DND-41 (cell line): Measurements from ENCODE around the gene TTC33.

Source experiments
- ATAC-seq: fragments of 200-7000 bp; cut with Tn5 transposase; 3 replicates; pipeline ENCODE4 v1.9.1; 2021; ENCODE audit warnings: low read depth; ENCODE audit not compliant: insufficient read depth
- DNase-seq: peaks from one replicate; pipeline ENCODE4 v3.0.0-alpha.2; 2020
- H2AFZ ChIP-seq: 2 replicates; pipeline ENCODE4 v1.6.0; 2012; ENCODE audit warnings: low read depth, low read length
- H3K27ac ChIP-seq: 2 replicates; pipeline ENCODE4 v1.5.1; 2012; ENCODE audit warnings: low read length, inconsistent platforms
- H3K27me3 ChIP-seq: fragments of 200-600 bp; sonication (generic); 2 replicates; pipeline ENCODE4 v1.6.0; 2012; ENCODE audit warnings: low read length, mild to moderate bottlenecking, inconsistent platforms; ENCODE audit not compliant: insufficient read depth, poor library complexity
- H3K36me3 ChIP-seq: 2 replicates; pipeline ENCODE4 v1.5.1; 2012; ENCODE audit warnings: low read length, inconsistent platforms; ENCODE audit not compliant: insufficient read depth
- H3K4me1 ChIP-seq: 2 replicates; pipeline ENCODE4 v1.5.1; 2012; ENCODE audit warnings: mild to moderate bottlenecking, low read length; ENCODE audit not compliant: insufficient read depth
- H3K4me2 ChIP-seq: 2 replicates; pipeline ENCODE4 v1.6.0; 2012; ENCODE audit warnings: mild to moderate bottlenecking, moderate library complexity, low read length, inconsistent platforms; ENCODE audit not compliant: insufficient read depth
- H3K4me3 ChIP-seq, 2 experiments: fragments of 200-600 bp in 1 of 2; shearing (Covaris generic) in 1 of 2; 2 replicates each; pipeline ENCODE4 v1.5.1; 2012 to 2016; ENCODE audit warnings: inconsistent platforms in 2 of 2, low read length in 2 of 2, mild to moderate bottlenecking in 2 of 2, low read depth in 1 of 2, moderate library complexity in 1 of 2
- H3K79me2 ChIP-seq: 2 replicates; pipeline ENCODE4 v1.6.0; 2012; ENCODE audit warnings: low read length, inconsistent platforms; ENCODE audit not compliant: insufficient read depth
- H3K9ac ChIP-seq: 2 replicates; pipeline ENCODE4 v1.6.0; 2012; ENCODE audit warnings: low read depth, mild to moderate bottlenecking, inconsistent platforms, low read length, moderate library complexity
- H3K9me3 ChIP-seq: 2 replicates; pipeline ENCODE4 v1.5.1; 2012; ENCODE audit warnings: low read length, moderate library complexity, mild to moderate bottlenecking, inconsistent platforms; ENCODE audit not compliant: insufficient read depth, severe bottlenecking
- H4K20me1 ChIP-seq: 2 replicates; pipeline ENCODE4 v1.6.0; 2012; ENCODE audit warnings: low read length; ENCODE audit not compliant: insufficient read depth
- EZH2 ChIP-seq: IDR thresholded peaks from 3 replicates; pipeline ENCODE4 v1.6.1; 2012; ENCODE audit warnings: borderline replicate concordance, low read depth, mild to moderate bottlenecking, moderate library complexity, low read length, inconsistent platforms; ENCODE audit not compliant: severe bottlenecking
- TF ChIP-seq, protein P1 (sequence below): IDR thresholded peaks from 2 replicates; pipeline ENCODE4 v1.5.1; 2012; ENCODE audit warnings: borderline replicate concordance, low read length, moderate library complexity, mild to moderate bottlenecking; ENCODE audit not compliant: poor library complexity, severe bottlenecking; ENCODE audit errors: extremely low read depth

TTC33 gene

DNA sequence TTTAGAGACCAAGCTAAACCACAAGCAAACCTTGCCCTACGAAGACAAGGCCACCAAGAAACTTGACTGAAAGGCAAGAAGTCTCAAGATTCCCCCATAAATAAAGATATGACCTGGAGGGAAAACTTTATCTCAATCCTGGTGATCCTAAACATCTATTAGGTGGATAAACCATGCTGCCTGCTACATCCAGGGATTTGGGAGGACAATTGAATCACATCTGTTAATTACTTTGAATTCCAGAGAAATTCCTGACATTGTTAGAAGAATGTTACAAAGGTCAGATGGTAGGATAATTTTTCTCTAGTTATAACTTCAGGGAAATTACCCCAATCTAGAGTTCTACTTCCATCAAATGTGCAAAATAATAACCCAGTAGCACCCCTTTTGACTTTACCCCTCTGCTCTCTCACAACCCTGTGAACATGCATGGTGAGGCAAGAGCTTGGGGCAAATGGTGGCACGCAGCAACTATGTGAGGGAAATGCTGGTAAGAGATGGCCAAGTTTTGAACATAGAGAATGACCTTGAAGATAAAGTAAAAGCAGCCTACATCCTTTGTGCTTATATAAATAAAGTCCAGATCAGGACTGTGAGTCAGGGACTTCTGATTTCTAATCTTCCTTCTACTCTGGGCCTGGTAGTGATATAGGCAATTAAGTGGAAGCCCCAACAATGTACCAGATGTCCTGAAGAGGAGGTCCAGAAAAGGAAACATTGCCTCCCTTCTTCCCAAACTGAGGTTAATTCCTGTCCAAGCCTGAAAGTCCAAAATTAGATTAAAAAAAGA is 133.1 kb downstream of the TTC33 start:
- no peaks in the 10 kb centered on the region for H4K20me1 ChIP-seq
- H2AFZ ChIP-seq: no peak overlapping the region
- H3K9ac ChIP-seq: peak overlapping the region; percentile 10; the same call in 1 of the 2 replicates
- no peaks in the 10 kb centered on the region for H3K27me3 ChIP-seq
- no peaks in the 10 kb centered on the region for H3K9me3 ChIP-seq
- peak overlapping the region; percentile 70 for H3K27ac ChIP-seq
- no peaks in the 10 kb centered on the region for H3K36me3 ChIP-seq
- peak overlapping the region; percentile 60; the same call in 1 of the 2 replicates for H3K4me2 ChIP-seq
- TF ChIP-seq EZH2: no peak
- no peak overlapping the region for H3K4me3 ChIP-seq
- no peaks in the 10 kb centered on the region; the same call in 1 of the 2 replicates for H3K79me2 ChIP-seq
- no peak for ATAC-seq
- peaks cover 34% of the 10 kb centered on the region for H3K4me1 ChIP-seq
- DNase-seq: no peak

DNA sequence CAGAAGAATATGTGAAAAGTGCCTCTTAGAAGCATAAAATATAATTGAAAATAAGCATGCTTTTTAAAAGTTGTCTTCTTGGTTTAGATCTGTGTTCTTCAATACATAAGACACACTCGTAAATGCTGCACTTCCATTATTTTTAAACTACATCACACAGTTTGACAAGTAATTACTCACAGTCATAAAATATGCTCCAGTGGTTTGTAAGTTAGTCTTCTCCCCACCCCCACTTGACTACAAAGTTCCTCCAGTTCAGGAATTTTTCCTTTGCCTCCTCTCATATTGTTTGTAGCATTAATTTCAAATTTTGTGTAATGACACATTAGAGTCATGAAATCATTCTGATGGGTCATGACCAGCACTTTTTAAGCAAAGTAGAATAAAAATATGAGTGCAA is 136.3 kb downstream of the TTC33 start:
- no peak overlapping the region for H3K4me2 ChIP-seq
- no peaks in the 10 kb centered on the region for H4K20me1 ChIP-seq
- DNase-seq: no peak
- no peak for TF ChIP-seq EZH2
- TF ChIP-seq, protein P1, sequence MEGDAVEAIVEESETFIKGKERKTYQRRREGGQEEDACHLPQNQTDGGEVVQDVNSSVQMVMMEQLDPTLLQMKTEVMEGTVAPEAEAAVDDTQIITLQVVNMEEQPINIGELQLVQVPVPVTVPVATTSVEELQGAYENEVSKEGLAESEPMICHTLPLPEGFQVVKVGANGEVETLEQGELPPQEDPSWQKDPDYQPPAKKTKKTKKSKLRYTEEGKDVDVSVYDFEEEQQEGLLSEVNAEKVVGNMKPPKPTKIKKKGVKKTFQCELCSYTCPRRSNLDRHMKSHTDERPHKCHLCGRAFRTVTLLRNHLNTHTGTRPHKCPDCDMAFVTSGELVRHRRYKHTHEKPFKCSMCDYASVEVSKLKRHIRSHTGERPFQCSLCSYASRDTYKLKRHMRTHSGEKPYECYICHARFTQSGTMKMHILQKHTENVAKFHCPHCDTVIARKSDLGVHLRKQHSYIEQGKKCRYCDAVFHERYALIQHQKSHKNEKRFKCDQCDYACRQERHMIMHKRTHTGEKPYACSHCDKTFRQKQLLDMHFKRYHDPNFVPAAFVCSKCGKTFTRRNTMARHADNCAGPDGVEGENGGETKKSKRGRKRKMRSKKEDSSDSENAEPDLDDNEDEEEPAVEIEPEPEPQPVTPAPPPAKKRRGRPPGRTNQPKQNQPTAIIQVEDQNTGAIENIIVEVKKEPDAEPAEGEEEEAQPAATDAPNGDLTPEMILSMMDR: no peak
- H3K36me3 ChIP-seq: no peaks in the 10 kb centered on the region
- H3K9ac ChIP-seq: no peak overlapping the region
- no peaks in the 10 kb centered on the region for H3K27me3 ChIP-seq
- H3K4me1 ChIP-seq: peaks cover 40% of the 10 kb centered on the region
- H3K9me3 ChIP-seq: no peaks in the 10 kb centered on the region
- H3K27ac ChIP-seq: no peak overlapping the region
- ATAC-seq: no peak
- H2AFZ ChIP-seq: no peak overlapping the region
- no peaks in the 10 kb centered on the region; the same call in 1 of the 2 replicates for H3K79me2 ChIP-seq
- H3K4me3 ChIP-seq: no peak overlapping the region

DNA sequence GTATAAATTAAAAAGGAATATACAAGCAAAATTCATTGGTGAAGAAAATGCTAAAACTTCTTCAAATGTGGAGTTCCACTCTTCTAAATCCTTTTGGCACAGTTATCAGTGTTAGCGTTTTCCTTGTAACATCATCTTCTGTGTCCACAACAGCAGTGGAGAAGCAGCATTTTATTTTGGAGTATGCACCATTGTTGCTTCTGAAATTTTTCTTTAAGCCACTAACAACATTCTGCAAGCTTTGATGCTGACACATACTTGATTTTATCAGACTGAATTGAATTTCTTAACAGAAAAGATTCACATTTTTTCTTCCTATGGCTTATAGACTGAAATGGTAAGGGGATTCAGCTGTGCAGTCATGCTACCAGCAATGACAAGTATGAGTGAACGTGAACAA is 136.8 kb downstream of the TTC33 start:
- no peaks in the 10 kb centered on the region for H3K9me3 ChIP-seq
- no peak overlapping the region for H2AFZ ChIP-seq
- no peak for ATAC-seq
- no peak overlapping the region for H3K27ac ChIP-seq
- peaks cover 35% of the 10 kb centered on the region for H3K4me1 ChIP-seq
- no peaks in the 10 kb centered on the region for H3K36me3 ChIP-seq
- no peak overlapping the region for H3K4me2 ChIP-seq
- TF ChIP-seq, protein P1: no peak
- no peak for TF ChIP-seq EZH2
- H4K20me1 ChIP-seq: no peaks in the 10 kb centered on the region
- no peak for DNase-seq
- no peaks in the 10 kb centered on the region for H3K27me3 ChIP-seq
- no peaks in the 10 kb centered on the region; the same call in 1 of the 2 replicates for H3K79me2 ChIP-seq
- no peak overlapping the region for H3K4me3 ChIP-seq
- H3K9ac ChIP-seq: no peak overlapping the region

DNA sequence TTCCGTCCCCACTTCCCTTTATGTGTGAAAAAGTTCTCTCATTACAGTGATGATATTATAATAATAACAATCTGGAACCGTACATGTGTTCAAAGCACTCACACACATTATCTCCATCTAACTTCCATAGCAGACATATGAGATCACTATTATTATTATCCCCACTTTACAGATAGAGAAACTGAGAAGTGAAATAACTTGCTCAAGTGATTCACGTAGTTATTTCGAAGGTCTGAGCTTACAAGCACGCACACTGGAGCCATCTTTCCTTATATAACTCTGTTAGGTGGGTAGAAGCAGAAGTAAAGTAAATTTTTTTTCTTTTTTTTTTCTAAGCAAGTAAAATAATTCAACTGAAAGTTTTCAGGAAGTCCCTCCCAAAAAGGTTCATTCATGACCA is 139.0 kb downstream of the TTC33 start:
- Histone ChIP-seq H3K4me1 (peaks cover 14% of the 10 kb centered on the region), H3K79me2 (no peaks in the 10 kb centered on the region), H3K27me3 (no peaks in the 10 kb centered on the region), H3K4me3 (no peak overlapping the region), H3K36me3 (no peaks in the 10 kb centered on the region), H3K9me3 (no peaks in the 10 kb centered on the region), H2AFZ (no peak overlapping the region), H3K27ac (no peak overlapping the region), H3K9ac (no peak overlapping the region), H4K20me1 (no peaks in the 10 kb centered on the region), H3K4me2 (no peak overlapping the region)
- DNase-seq: no peak
- no peak for ATAC-seq
- no peak for TF ChIP-seq EZH2
